ENCODE data around the gene SCG2.
A peak's percentile ranks its signal among the peaks of the same experiment; 100 is the strongest.
"Not testable (repeated sequence)": the region's sequence is repeated elsewhere in the genome, so short reads cannot be mapped to it uniquely, and the experiment has no call there.

SCG2 gene

GRCh38 chr2:223594259-223594658 lies 7.9 kb downstream of the SCG2 start:
- no peak overlapping the region for H3K27ac ChIP-seq (ENCODE audit: extremely low read depth, low read depth, low read length)
- H3K4me3 ChIP-seq (ENCODE audit: low read depth, low read length) = no peak overlapping the region
- H3K9me3 ChIP-seq (ENCODE audit: control insufficient read depth, insufficient read depth, low read depth, low read length) = no peaks in the 10 kb centered on the region
- no peak for TF ChIP-seq ZNF660 (tag by site-specific recombination; IDR thresholded peaks at IDR 0.05)
- no peak for TF ChIP-seq ZNF146 (tag by site-specific recombination; IDR thresholded peaks at IDR 0.05)
- TF ChIP-seq OSR2 (tag by site-specific recombination; IDR thresholded peaks at IDR 0.05) = no peak
- no peak for TF ChIP-seq GLI4 (tag by site-specific recombination; IDR thresholded peaks at IDR 0.05)
- TF ChIP-seq ZNF792 (tag by site-specific recombination; IDR thresholded peaks at IDR 0.05) = no peak
- TF ChIP-seq CTCF (tag by site-specific recombination; IDR thresholded peaks at IDR 0.05) = no peak
- TF ChIP-seq ZNF169 (tag by site-specific recombination; IDR thresholded peaks at IDR 0.05) = no peak
- no peak for TF ChIP-seq ZNF747 (tag by site-specific recombination; IDR thresholded peaks at IDR 0.05)
- TF ChIP-seq ZNF354C (tag by site-specific recombination; IDR thresholded peaks at IDR 0.05; ENCODE audit: borderline replicate concordance, low read depth) = no peak
- TF ChIP-seq ZNF274 (IDR thresholded peaks at IDR 0.05; ENCODE audit: low read length) = no peak
- no peak for TF ChIP-seq ZNF274 (tag by site-specific recombination; IDR thresholded peaks at IDR 0.05; ENCODE audit: borderline replicate concordance)
- no peaks in the 10 kb centered on the region for H3K4me1 ChIP-seq (ENCODE audit: control insufficient read depth, insufficient read depth, low read length)
- no peaks in the 10 kb centered on the region for H3K36me3 ChIP-seq (ENCODE audit: control insufficient read depth in 2 of 2, insufficient read depth in 1 of 2, low read length in 2 of 2)
- ChIA-PET CTCF (interaction anchor here (0.6 to 1.0 kb wide), 3 partner anchors 14 to 231 kb away, joined by 3 to 4 read pairs (median 3); no protein-coding TSS in a partner anchor), POLR2A (no interaction called here)

- CTCF ChIA-PET; H3K36me3 ChIP-seq (ENCODE audit: control insufficient read depth in 2 of 2, insufficient read depth in 1 of 2, low read length in 2 of 2); H3K4me3 ChIP-seq (ENCODE audit: low read depth, low read length); H3K4me1 ChIP-seq (ENCODE audit: control insufficient read depth, insufficient read depth, low read length); H3K9me3 ChIP-seq (ENCODE audit: control insufficient read depth, insufficient read depth, low read depth, low read length); H3K27ac ChIP-seq (ENCODE audit: extremely low read depth, low read depth, low read length); POLR2A ChIA-PET: not testable (repeated sequence)
- peak; percentile 71 for TF ChIP-seq ZNF146 (tag by site-specific recombination; IDR thresholded peaks at IDR 0.05)
Measured at GRCh38 chr2:223592689-223593088, 9.5 kb downstream of the SCG2 start.

- Histone ChIP-seq H3K9me3 (ENCODE audit: control insufficient read depth, insufficient read depth, low read depth, low read length) (no peaks in the 10 kb centered on the region), H3K4me3 (ENCODE audit: low read depth, low read length) (no peak overlapping the region), H3K4me1 (ENCODE audit: control insufficient read depth, insufficient read depth, low read length) (no peaks in the 10 kb centered on the region), H3K36me3 (ENCODE audit: control insufficient read depth in 2 of 2, insufficient read depth in 1 of 2, low read length in 2 of 2) (no peaks in the 10 kb centered on the region), H3K27ac (ENCODE audit: extremely low read depth, low read depth, low read length) (no peak overlapping the region)
- CTCF ChIA-PET = no interaction called here
- POLR2A ChIA-PET = no interaction called here
- peak; percentile 50 for TF ChIP-seq SP7 (tag by site-specific recombination; IDR thresholded peaks at IDR 0.05)
- TF ChIP-seq ZBTB10 (tag by site-specific recombination; IDR thresholded peaks at IDR 0.05) = no peak
Measured at GRCh38 chr2:223591596-223591995, 10.6 kb downstream of the SCG2 start.

GRCh38 chr2:223590964-223591363 lies 11.2 kb downstream of the SCG2 start:
- Histone ChIP-seq H3K36me3 (ENCODE audit: control insufficient read depth in 2 of 2, insufficient read depth in 1 of 2, low read length in 2 of 2) (no peaks in the 10 kb centered on the region), H3K9me3 (ENCODE audit: control insufficient read depth, insufficient read depth, low read depth, low read length) (no peaks in the 10 kb centered on the region), H3K4me1 (ENCODE audit: control insufficient read depth, insufficient read depth, low read length) (no peaks in the 10 kb centered on the region; the same call in 1 of the 2 replicates), H3K27ac (ENCODE audit: extremely low read depth, low read depth, low read length) (no peak overlapping the region), H3K4me3 (ENCODE audit: low read depth, low read length) (no peak overlapping the region)
- ChIA-PET POLR2A (no interaction called here), CTCF (no interaction called here)
- TF ChIP-seq PRDM2 (tag by site-specific recombination; IDR thresholded peaks at IDR 0.05; ENCODE audit: borderline replicate concordance) (no peak), ZNF701 (tag by site-specific recombination; IDR thresholded peaks at IDR 0.05) (no peak), ZBTB21 (tag by site-specific recombination; IDR thresholded peaks at IDR 0.05) (no peak), ZNF138 (tag by site-specific recombination; IDR thresholded peaks at IDR 0.05; ENCODE audit: borderline replicate concordance) (no peak), ZNF791 (tag by site-specific recombination; IDR thresholded peaks at IDR 0.05) (no peak), ZNF558 (tag by site-specific recombination; IDR thresholded peaks at IDR 0.05) (no peak)

Measured in HEK293 (cell line).